Prostate gland (tissue), 2 donors: ENCODE data around the gene ABCC9. TPM values are rescaled to one million over a fixed set of nuclear protein-coding genes. Genes with fewer than 3 reads are reported as not detected.
"Not testable (repeated sequence)": the region's sequence is repeated elsewhere in the genome, so short reads cannot be mapped to it uniquely, and the experiment has no call there.

ENCODE experiments used
- DNase-seq: peaks from one replicate; pipeline ENCODE4 v3.0.0-alpha.2; 2019; ENCODE audit warnings: low spot score
- H3K27ac ChIP-seq, 2 donors: fragments of 200-600 bp; sonication (generic); 2 replicates each; pipeline ENCODE4 v1.5.1; 2017 to 2019
- H3K27me3 ChIP-seq: fragments of 200-600 bp; sonication (generic); replicated peaks from 2 replicates; pipeline ENCODE4 v1.5.1; 2019; ENCODE audit not compliant: insufficient read depth
- H3K36me3 ChIP-seq, 2 donors: fragments of 200-600 bp; sonication (generic); 1 replicate in 1 of 2; 2 replicates in 1 of 2; pipeline versions ENCODE4 v1.5.1 to v1.8.1; 2017 to 2019
- H3K4me1 ChIP-seq: fragments of 200-600 bp; sonication (generic); replicated peaks from 2 replicates; pipeline ENCODE4 v1.5.1; 2019
- H3K4me3 ChIP-seq, 2 donors: fragments of 200-600 bp; sonication (generic); 2 replicates each; pipeline ENCODE4 v1.5.1; 2017 to 2019
- H3K9me3 ChIP-seq: fragments of 200-600 bp; sonication (generic); 2 replicates; pipeline ENCODE4 v1.5.1; 2017
- CTCF ChIP-seq, 4 experiments: fragments of 200-600 bp in 2 of 4; fragments of 450-650 bp in 2 of 4; sonication (generic) in 2 of 4; IDR thresholded peaks; 1 replicate in 3 of 4; 2 replicates in 1 of 4; pipeline ENCODE4 v1.5.1; 2016 to 2019; ENCODE audit warnings: antibody characterized with exemption in 4 of 4, mild to moderate bottlenecking in 2 of 4, moderate library complexity in 2 of 4
- POLR2A ChIP-seq: fragments of 450-650 bp; IDR thresholded peaks from one replicate; pipeline ENCODE4 v1.6.1; 2016; ENCODE audit warnings: antibody characterized with exemption, mild to moderate bottlenecking
- POLR2AphosphoS5 ChIP-seq: sonication (generic); formaldehyde crosslinking; IDR thresholded peaks from one replicate; pipeline ENCODE4 v1.6.1; 2017; ENCODE audit warnings: antibody characterized with exemption
- WGBS: methylation state at CpG from one replicate; pipeline ENCODE4 v1.1.5; 2018; 5-methylcytosine and 5-hydroxymethylcytosine counted together
- intact Hi-C: fragments of 100-400 bp; cut with DNase I; formaldehyde crosslinking; loops from one replicate; pipeline ENCODE4 v1.14.2; 2022
- total RNA-seq, 2 donors: library from RNA; depleted of rRNA; stranded (reverse); fragments of >200 nt; gene quantifications; one replicate each; pipeline ENCODE4 v1.1.0, GENCODE V29; 2016

ABCC9 gene
- total RNA-seq, 2 donors from 2014 or later: 6.1 to 10.5 TPM

- H3K27ac ChIP-seq: no peak overlapping the region
- TF ChIP-seq POLR2AphosphoS5: no peak
- no peak for TF ChIP-seq CTCF (IDR thresholded peaks at IDR 0.05)
- no peak for TF ChIP-seq POLR2A
- no peak for DNase-seq
- H3K4me1 ChIP-seq: no peaks in the 10 kb centered on the region
- no peaks in the 10 kb centered on the region for H3K36me3 ChIP-seq
- H3K27me3 ChIP-seq: no peaks in the 10 kb centered on the region
- intact Hi-C loops: no loop called here
- WGBS: 50% methylated on average over 7 of the region's 7 CpGs
- no peak overlapping the region for H3K4me3 ChIP-seq
- H3K9me3 ChIP-seq: no peaks in the 10 kb centered on the region
Measured at GRCh38 chr12:21788089-21788983, 152.9 kb downstream of the ABCC9 start.

- Histone ChIP-seq H3K36me3 (no peaks in the 10 kb centered on the region), H3K27me3 (no peaks in the 10 kb centered on the region), H3K27ac (no peak overlapping the region), H3K9me3 (no peaks in the 10 kb centered on the region), H3K4me1 (no peaks in the 10 kb centered on the region), H3K4me3 (no peak overlapping the region)
- TF ChIP-seq CTCF (IDR thresholded peaks at IDR 0.05) (no peak), POLR2AphosphoS5 (no peak), POLR2A (no peak)
- no peak for DNase-seq
- intact Hi-C loops: no loop called here
- 84% methylated on average over 3 of the region's 3 CpGs for WGBS
Measured at GRCh38 chr12:21786041-21786531, 155.1 kb downstream of the ABCC9 start.

GRCh38 chr12:21782723-21783122 is 158.5 kb downstream of the ABCC9 start:
- intact Hi-C loops, DNase-seq, H3K4me3 ChIP-seq, H3K27me3 ChIP-seq, H3K36me3 ChIP-seq, H3K27ac ChIP-seq, H3K4me1 ChIP-seq, H3K9me3 ChIP-seq: not testable (repeated sequence)
- WGBS: 96% methylated on average over 3 of the region's 3 CpGs

DNA sequence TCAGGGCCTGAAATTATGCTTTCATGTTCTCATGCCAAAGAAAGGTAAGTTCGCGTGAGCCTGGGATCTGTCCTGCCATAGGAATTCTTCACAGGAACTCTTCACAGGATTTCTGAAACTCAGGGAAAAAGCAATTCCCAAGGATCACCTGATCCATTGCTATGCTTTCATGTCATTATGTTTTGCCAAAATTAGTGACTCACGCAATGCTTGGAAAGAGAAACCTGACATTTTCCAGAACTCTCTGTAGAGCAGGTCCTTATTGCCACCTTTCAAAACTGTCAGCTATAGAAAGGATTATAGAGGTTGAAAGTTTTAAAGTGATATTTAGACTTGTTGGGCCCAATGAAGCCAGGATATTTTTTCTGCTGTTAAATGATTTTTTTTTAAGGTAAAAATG is 160.4 kb downstream of the ABCC9 start:
- Histone ChIP-seq H3K9me3 (no peaks in the 10 kb centered on the region), H3K27me3 (no peaks in the 10 kb centered on the region), H3K4me1 (no peaks in the 10 kb centered on the region), H3K36me3 (no peaks in the 10 kb centered on the region), H3K27ac (peak overlapping the region in 1 of 2 donors; percentile 3), H3K4me3 (no peak overlapping the region)
- intact Hi-C loops: no loop called here
- peak; percentile 8 for TF ChIP-seq POLR2AphosphoS5
- TF ChIP-seq POLR2A: no peak
- DNase-seq: no peak
- WGBS: 70% methylated on average over 3 of the region's 3 CpGs

DNA sequence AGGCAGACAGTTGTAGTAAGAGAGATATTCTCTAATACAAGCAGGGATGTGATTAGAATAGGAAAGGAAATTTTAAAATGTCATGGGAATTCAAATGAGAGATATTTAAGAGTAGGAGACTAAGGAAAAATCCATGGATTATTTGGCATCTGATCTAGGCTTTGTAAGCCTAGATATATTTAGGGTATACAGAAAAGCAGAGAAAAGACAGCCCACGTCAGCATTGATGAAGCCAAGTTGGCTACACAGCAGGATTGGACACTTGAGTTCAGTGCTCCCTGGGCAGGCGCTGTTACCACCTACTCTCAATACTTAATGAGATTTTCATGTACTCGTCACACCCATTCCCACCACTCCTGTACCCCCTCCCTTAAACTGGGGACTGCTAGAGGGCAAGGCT is 165.1 kb downstream of the ABCC9 start:
- DNase-seq: no peak
- WGBS: 77% methylated on average over 3 of the region's 3 CpGs
- no peaks in the 10 kb centered on the region for H3K36me3 ChIP-seq
- H3K27ac ChIP-seq: no peak overlapping the region
- intact Hi-C loops: loop anchor here (2.0 kb wide), 1 partner anchor 57 kb away; no protein-coding TSS in a partner anchor
- H3K4me3 ChIP-seq: no peak overlapping the region
- no peaks in the 10 kb centered on the region for H3K9me3 ChIP-seq
- H3K27me3 ChIP-seq: no peaks in the 10 kb centered on the region
- no peaks in the 10 kb centered on the region for H3K4me1 ChIP-seq
- TF ChIP-seq POLR2A (no peak), CTCF (IDR thresholded peaks at IDR 0.05) (no peak), POLR2AphosphoS5 (no peak)
